Gastrocnemius medialis (tissue), 4 donors: ENCODE data around the gene B4GALNT1. TPM values are rescaled to one million over a fixed set of nuclear protein-coding genes. Genes with fewer than 3 reads are reported as not detected.
A peak's percentile ranks its signal among the peaks of the same experiment; 100 is the strongest.

Experiments
- ATAC-seq, 2 donors: fragments of 150-250 bp; one replicate each; pipeline ENCODE4 v1.9.1; 2016
- DNase-seq, 2 donors: peaks; one replicate each; pipeline ENCODE4 v3.0.0-alpha.2; 2019
- H3K27ac ChIP-seq, 4 donors: fragments of 200-600 bp; sonication (generic); 1 replicate in 1 of 4; 2 replicates in 3 of 4; pipeline ENCODE4 v1.5.1; 2016 to 2018; ENCODE audit warnings: mild to moderate bottlenecking in 2 of 4, moderate library complexity in 1 of 4
- H3K27me3 ChIP-seq, 3 donors: fragments of 200-600 bp; sonication (generic) in 2 of 3; 1 replicate in 1 of 3; 2 replicates in 2 of 3; pipeline versions ENCODE4 v1.5.1 to v1.6.0; 2016 to 2019; ENCODE audit warnings: mild to moderate bottlenecking in 1 of 3, moderate library complexity in 1 of 3
- H3K36me3 ChIP-seq, 2 donors: fragments of 200-600 bp; sonication (generic) in 1 of 2; one replicate each; pipeline ENCODE4 v1.5.1; 2017 to 2018
- H3K4me1 ChIP-seq, 2 donors: fragments of 200-600 bp; sonication (generic) in 1 of 2; one replicate each; pipeline ENCODE4 v1.5.1; 2016 to 2017; ENCODE audit warnings: mild to moderate bottlenecking in 2 of 2
- H3K4me3 ChIP-seq, 4 donors: fragments of 200-600 bp; sonication (generic) in 3 of 4; 1 replicate in 1 of 4; 2 replicates in 3 of 4; pipeline ENCODE4 v1.5.1; 2016 to 2019; ENCODE audit warnings: mild to moderate bottlenecking in 2 of 4
- H3K9me3 ChIP-seq, 3 donors: fragments of 200-600 bp; sonication (generic) in 2 of 3; 1 replicate in 1 of 3; 2 replicates in 2 of 3; pipeline ENCODE4 v1.5.1; 2016 to 2019
- POLR2A ChIP-seq, 2 donors: fragments of 450-650 bp; IDR thresholded peaks; one replicate each; pipeline ENCODE4 v1.6.1; 2017; ENCODE audit warnings: antibody characterized with exemption in 2 of 2, mild to moderate bottlenecking in 2 of 2, moderate library complexity in 2 of 2
- in situ Hi-C, 4 donors: fragments of 200-750 bp; cut with MboI; loops; one replicate each; pipeline versions ENCODE4 v1.15.0 to v1.8.0; 2017; ENCODE audit warnings: low sequenced_read_pairs in 4 of 4
- intact Hi-C: fragments of 100-400 bp; cut with DNase I; formaldehyde crosslinking; loops from one replicate; pipeline ENCODE4 v1.15.1; 2023; ENCODE audit warnings: low total_unique reads
- total RNA-seq, 4 donors: library from RNA; depleted of rRNA; stranded (reverse); fragments of >200 nt; gene quantifications; one replicate each; pipeline versions ENCODE4 v1.1.0 to v1.2.3, GENCODE V29; 2016
- TF ChIP-seq, protein P1 (sequence below), 5 experiments: fragments of 450-650 bp in 3 of 5; fragments of 200-600 bp in 2 of 5; sonication (generic) in 2 of 5; IDR thresholded peaks in 4 of 5; conservative IDR thresholded peaks in 1 of 5; 1 replicate in 4 of 5; 2 replicates in 1 of 5; pipeline ENCODE4 v1.5.1; 2016 to 2019; ENCODE audit warnings: antibody characterized with exemption in 5 of 5, mild to moderate bottlenecking in 3 of 5, moderate library complexity in 3 of 5

Gene B4GALNT1
- total RNA-seq, 4 donors from 2014 or later = 13.2 to 25.5 (median 16.6) TPM

DNA sequence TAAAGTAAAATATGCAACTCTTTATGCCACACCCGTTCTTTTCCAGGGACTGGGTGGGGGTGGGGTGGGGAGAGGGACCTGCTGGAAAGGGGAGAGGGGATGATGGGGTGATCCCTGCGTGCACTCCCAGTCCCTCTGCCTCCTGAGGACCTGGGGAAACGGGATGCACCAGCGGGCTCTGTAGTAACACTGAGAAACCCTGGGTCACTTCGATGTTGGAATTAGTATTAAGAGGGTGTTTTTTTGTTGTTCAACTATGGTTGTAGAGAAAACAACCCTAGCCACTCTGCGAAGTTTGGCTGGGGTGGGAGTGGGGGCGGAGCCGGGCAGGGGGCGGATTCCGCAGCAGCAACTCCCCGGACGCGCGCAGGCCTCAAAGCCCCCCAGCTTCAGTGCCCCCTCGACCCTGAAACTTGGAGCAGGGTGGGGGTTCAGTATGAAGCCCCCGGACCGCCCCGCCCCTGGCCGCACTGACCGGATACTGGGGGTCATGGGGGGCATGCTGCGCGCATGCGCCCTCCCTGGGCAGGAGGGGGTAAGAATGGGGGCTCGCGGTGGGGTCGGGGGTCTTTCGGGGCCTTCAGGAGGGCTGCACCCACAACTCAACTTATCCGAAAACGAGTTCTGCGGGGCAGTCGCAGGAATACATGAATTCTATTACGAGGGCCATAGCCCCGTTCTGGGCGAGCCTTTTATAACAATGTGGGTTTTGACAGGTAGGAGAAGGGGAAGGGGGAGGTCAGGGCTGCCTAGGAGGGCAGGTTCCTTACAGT is 23.0 kb downstream of the B4GALNT1 start:
- no peak for TF ChIP-seq POLR2A (IDR thresholded peaks at IDR 0.05)
- TF ChIP-seq, protein P1, sequence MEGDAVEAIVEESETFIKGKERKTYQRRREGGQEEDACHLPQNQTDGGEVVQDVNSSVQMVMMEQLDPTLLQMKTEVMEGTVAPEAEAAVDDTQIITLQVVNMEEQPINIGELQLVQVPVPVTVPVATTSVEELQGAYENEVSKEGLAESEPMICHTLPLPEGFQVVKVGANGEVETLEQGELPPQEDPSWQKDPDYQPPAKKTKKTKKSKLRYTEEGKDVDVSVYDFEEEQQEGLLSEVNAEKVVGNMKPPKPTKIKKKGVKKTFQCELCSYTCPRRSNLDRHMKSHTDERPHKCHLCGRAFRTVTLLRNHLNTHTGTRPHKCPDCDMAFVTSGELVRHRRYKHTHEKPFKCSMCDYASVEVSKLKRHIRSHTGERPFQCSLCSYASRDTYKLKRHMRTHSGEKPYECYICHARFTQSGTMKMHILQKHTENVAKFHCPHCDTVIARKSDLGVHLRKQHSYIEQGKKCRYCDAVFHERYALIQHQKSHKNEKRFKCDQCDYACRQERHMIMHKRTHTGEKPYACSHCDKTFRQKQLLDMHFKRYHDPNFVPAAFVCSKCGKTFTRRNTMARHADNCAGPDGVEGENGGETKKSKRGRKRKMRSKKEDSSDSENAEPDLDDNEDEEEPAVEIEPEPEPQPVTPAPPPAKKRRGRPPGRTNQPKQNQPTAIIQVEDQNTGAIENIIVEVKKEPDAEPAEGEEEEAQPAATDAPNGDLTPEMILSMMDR (IDR thresholded peaks at IDR 0.05 in 4 of 5, conservative IDR thresholded peaks at IDR 0.05 in 1 of 5) = no peak
- in situ Hi-C loops (no loop called here), intact Hi-C loops (no loop called here)
- Histone ChIP-seq H3K27ac (peak overlapping the region; percentile 58 to 76 (median 72)), H3K4me1 (peaks cover 0 to 18% of the 10 kb centered on the region in 2 donors), H3K36me3 (no peaks in the 10 kb centered on the region), H3K4me3 (peak overlapping the region; percentile 54 to 65 (median 60)), H3K9me3 (no peaks in the 10 kb centered on the region), H3K27me3 (peaks cover 29 to 66% (median 58%) of the 10 kb centered on the region in 3 donors)
- ATAC-seq (no peak), DNase-seq (no peak)

DNA sequence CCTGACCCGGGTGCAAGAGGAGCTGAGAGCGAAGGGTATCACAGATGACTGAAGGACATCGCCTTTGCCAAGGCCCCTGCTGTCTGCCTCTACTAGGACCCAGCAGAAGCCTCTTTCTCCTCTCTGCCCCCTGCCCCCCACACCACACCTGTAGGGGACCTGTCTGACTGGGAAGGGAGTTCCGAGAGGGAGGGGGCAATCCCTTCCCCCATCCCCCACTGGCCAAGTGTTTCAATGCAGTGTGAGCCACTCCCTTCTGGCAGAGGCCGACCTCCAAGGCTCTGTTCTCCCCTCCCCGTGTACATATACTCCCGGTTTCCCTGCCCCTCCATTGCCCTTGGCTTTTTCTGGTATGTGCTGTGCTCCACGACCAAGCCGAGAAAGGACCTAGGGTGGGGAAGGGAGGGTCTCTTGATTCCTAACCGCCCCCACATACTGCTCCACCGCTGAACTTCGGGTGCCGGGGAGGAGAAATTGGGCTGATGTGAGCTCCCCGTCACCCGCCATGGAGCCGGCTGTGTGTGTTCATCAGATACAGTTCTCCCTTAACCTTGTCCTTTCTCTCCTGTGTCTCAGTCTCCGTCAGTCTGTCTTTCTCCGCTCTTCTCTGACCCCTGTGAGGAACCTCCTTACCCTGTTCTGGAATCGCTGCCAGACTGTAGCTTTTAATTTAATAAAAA is 23.8 kb downstream of the B4GALNT1 start:
- peaks cover 31 to 68% (median 65%) of the 10 kb centered on the region in 3 donors for H3K27me3 ChIP-seq
- no peaks in the 10 kb centered on the region for H3K9me3 ChIP-seq
- no peak for TF ChIP-seq POLR2A (IDR thresholded peaks at IDR 0.05)
- TF ChIP-seq, protein P1 (IDR thresholded peaks at IDR 0.05 in 4 of 5, conservative IDR thresholded peaks at IDR 0.05 in 1 of 5) = no peak
- H3K36me3 ChIP-seq = no peaks in the 10 kb centered on the region
- in situ Hi-C loops (no loop called here), intact Hi-C loops (no loop called here)
- H3K4me1 ChIP-seq = peaks cover 0 to 18% of the 10 kb centered on the region in 2 donors
- DNase-seq (peak in 1 of 2 donors; percentile 7), ATAC-seq (no peak)
- peak overlapping the region; percentile 58 to 76 (median 72) for H3K27ac ChIP-seq
- H3K4me3 ChIP-seq = peak overlapping the region in 1 of 4 donors; percentile 59

DNA sequence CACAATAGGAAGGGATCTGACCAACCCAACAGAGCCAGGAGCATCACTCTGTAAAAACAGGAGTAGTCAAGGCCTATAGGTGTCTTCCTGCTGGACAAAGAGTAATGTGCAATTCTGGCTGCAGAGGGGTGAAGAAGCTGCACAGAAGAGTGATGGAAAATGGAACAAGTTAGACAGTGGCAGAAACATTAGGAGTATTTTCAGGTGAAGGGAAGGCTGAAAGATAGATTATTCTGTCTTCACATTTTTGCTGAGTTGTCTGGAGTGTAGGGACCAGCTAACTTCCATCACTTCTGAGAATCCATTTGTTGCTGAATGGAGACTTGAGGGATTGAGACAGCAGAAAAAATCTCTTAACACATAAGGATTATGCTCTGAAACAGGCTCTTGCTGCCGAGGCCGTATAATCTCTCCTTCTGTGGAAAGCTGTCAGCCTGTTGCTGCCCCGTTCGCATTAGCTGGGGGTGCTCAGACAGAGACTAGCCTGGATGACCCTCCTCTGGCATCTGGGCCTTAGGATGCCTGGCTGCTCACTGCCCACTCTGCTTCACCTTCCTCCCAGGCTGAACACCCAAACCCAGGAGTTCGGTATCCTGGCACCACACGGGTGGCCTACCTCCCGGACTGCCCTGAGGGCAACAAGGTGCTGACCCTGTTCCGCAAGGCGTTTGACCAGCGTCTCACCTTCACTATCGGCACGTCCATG is 24.9 kb downstream of the B4GALNT1 start:
- peaks cover 0 to 18% of the 10 kb centered on the region in 2 donors for H3K4me1 ChIP-seq
- no peak for DNase-seq

DNA sequence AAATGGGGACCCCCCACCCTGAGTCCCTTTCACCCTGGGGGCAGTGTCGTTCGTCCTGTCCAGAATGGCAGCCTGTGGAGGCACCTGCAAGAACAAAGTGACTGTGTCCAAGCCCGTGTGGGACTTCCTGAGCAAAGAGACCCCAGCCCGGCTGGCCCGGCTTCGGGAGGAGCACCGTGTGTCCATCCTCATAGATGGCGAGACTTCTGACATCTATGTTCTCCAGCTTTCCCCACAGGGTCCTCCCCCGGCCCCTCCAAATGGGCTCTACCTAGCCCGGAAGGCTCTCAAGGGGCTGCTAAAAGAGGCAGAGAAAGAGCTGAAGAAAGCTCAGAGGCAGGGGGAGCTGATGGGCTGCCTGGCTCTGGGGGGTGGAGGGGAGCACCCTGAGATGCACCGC is 26.2 kb downstream of the B4GALNT1 start:
- Histone ChIP-seq H3K9me3 (no peaks in the 10 kb centered on the region), H3K27me3 (peaks cover 24 to 54% (median 45%) of the 10 kb centered on the region in 3 donors), H3K4me1 (peaks cover 0 to 16% of the 10 kb centered on the region in 2 donors), H3K4me3 (no peak overlapping the region), H3K27ac (peak overlapping the region in 1 of 4 donors; percentile 31), H3K36me3 (peaks cover 0 to 3% of the 10 kb centered on the region in 2 donors)
- ATAC-seq = no peak
- in situ Hi-C loops = no loop called here
- intact Hi-C loops = no loop called here
- no peak for DNase-seq
- TF ChIP-seq POLR2A (IDR thresholded peaks at IDR 0.05) = no peak
- TF ChIP-seq, protein P1 (IDR thresholded peaks at IDR 0.05 in 4 of 5, conservative IDR thresholded peaks at IDR 0.05 in 1 of 5) = no peak

More for the DNA sequence above, 24.9 kb downstream of the B4GALNT1 start:
- H3K36me3 ChIP-seq = no peaks in the 10 kb centered on the region
- intact Hi-C loops = no loop called here
- H3K27me3 ChIP-seq = peaks cover 28 to 66% (median 56%) of the 10 kb centered on the region in 3 donors
- peak overlapping the region in 1 of 4 donors; percentile 76 for H3K27ac ChIP-seq
- no peaks in the 10 kb centered on the region for H3K9me3 ChIP-seq
- no peak for ATAC-seq
- no peak for TF ChIP-seq POLR2A (IDR thresholded peaks at IDR 0.05)
- TF ChIP-seq, protein P1 (IDR thresholded peaks at IDR 0.05 in 4 of 5, conservative IDR thresholded peaks at IDR 0.05 in 1 of 5) = no peak
- in situ Hi-C loops = no loop called here
- H3K4me3 ChIP-seq = no peak overlapping the region
